HG03460 (cell line): ENCODE results near the gene RANBP17.

Experiments used
- ATAC-seq: cut with Tn5 transposase; IDR thresholded peaks from one replicate; pipeline ENCODE4 v1.9.1; 2021; ENCODE audit not compliant: unreplicated experiment

RANBP17 gene

GRCh38 chr5:171080186-171080938 lies 218.5 kb downstream of the RANBP17 start:
- no peak for ATAC-seq

GRCh38 chr5:171081319-171081718 lies 219.5 kb downstream of the RANBP17 start:
- no peak for ATAC-seq

- ATAC-seq, result no peak
These were observed 230.4 kb downstream of the RANBP17 start for GRCh38 chr5:171092194-171092593.

GRCh38 chr5:171093598-171093997 lies 231.8 kb downstream of the RANBP17 start:
- ATAC-seq, result no peak

- ATAC-seq, result no peak
These were observed 232.5 kb downstream of the RANBP17 start for GRCh38 chr5:171094356-171094755.

GRCh38 chr5:171102877-171103610 lies 241.2 kb downstream of the RANBP17 start:
- no peak for ATAC-seq

- ATAC-seq, result no peak
These were observed 245.9 kb downstream of the RANBP17 start for GRCh38 chr5:171107669-171108068.

- ATAC-seq, result no peak
These were observed 253.7 kb downstream of the RANBP17 start for GRCh38 chr5:171115519-171115918.

GRCh38 chr5:171116719-171117118 lies 254.9 kb downstream of the RANBP17 start:
- ATAC-seq, result no peak

GRCh38 chr5:171120986-171121622 lies 259.3 kb downstream of the RANBP17 start:
- no peak for ATAC-seq

- ATAC-seq, result no peak
These were observed 259.8 kb downstream of the RANBP17 start for GRCh38 chr5:171121638-171122037.

GRCh38 chr5:171122372-171122771 lies 260.6 kb downstream of the RANBP17 start:
- ATAC-seq, result no peak

GRCh38 chr5:171123417-171123816 lies 261.6 kb downstream of the RANBP17 start:
- ATAC-seq, result no peak

GRCh38 chr5:171127314-171127713 lies 265.5 kb downstream of the RANBP17 start:
- ATAC-seq, result no peak

GRCh38 chr5:171128136-171128535 lies 266.3 kb downstream of the RANBP17 start:
- ATAC-seq, result no peak

GRCh38 chr5:171129308-171129707 lies 267.5 kb downstream of the RANBP17 start:
- ATAC-seq, result no peak

- no peak for ATAC-seq
These were observed 269.7 kb downstream of the RANBP17 start for GRCh38 chr5:171131497-171131896.

GRCh38 chr5:171137768-171138525 lies 276.1 kb downstream of the RANBP17 start:
- no peak for ATAC-seq

- no peak for ATAC-seq
These were observed 277.4 kb downstream of the RANBP17 start for GRCh38 chr5:171139227-171139626.

- ATAC-seq, result no peak
These were observed 280.8 kb downstream of the RANBP17 start for GRCh38 chr5:171142617-171143016.

- no peak for ATAC-seq
These were observed 281.4 kb downstream of the RANBP17 start for GRCh38 chr5:171143171-171143570.
